ENCODE data around the gene SPSB2. TPM values are rescaled to one million over a fixed set of nuclear protein-coding genes. Genes with fewer than 3 reads are reported as not detected.
A peak's percentile ranks its signal among the peaks of the same experiment; 100 is the strongest.

The SPSB2 gene
- total RNA-seq, 1 donor from 2014 or later, result 14.5 TPM

- no peaks in the 10 kb centered on the region for H3K9me3 ChIP-seq
- H3K27me3 ChIP-seq, result peaks cover 7% of the 10 kb centered on the region
- H3K27ac ChIP-seq, result no peak overlapping the region
- peak; percentile 90 to 93 (median 91) for TF ChIP-seq CTCF (IDR thresholded peaks at IDR 0.05)
- H3K36me3 ChIP-seq, result no peaks in the 10 kb centered on the region
- H3K4me3 ChIP-seq, result peak overlapping the region in 1 of 2 donors; percentile 46
- intact Hi-C loops (cut with DNase I), result loop anchor here (1.0 to 5.0 kb wide), 5 partner anchors 47 to 218 kb away; partner anchors contain the start of genes CHD4, MLF2 and ZNF384
- peak; percentile 53 to 93 for DNase-seq (ENCODE audit: low spot score in 2 of 2)
- H3K4me1 ChIP-seq, result peaks cover 3 to 23% of the 10 kb centered on the region in 2 donors
Measured at GRCh38 chr12:6825398-6826124, 47.5 kb downstream of the SPSB2 start.

DNA sequence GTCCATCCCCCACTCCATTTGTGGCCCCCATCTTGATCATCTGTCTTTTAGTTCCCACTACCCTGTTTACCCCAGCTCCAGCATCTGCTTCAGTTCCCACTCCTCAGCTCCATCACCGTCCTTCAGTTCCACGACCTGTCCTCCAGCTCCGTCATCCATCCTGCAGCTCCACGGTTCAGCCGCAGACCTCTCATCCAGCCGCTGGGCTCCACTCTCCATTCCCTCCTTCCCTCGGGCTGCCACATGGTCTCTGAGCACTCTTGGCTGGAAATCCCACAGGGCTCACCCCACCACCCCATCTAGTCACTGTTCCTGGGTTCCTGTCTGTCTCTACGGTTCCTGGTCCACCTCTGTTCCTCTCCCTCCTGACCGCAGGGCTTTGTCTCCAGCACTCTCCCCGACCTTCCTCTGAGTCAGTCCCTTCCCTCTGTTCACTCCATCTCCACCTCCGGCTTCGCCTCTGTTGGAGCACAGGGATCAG, 48.2 kb downstream of the SPSB2 start:
- H3K4me3 ChIP-seq, result peak overlapping the region in 1 of 2 donors; percentile 46

GRCh38 chr12:6824085-6824775, 48.9 kb downstream of the SPSB2 start:
- H3K27me3 ChIP-seq, result peaks cover 7% of the 10 kb centered on the region
- H3K27ac ChIP-seq, result no peak overlapping the region
- no peaks in the 10 kb centered on the region for H3K9me3 ChIP-seq
- no peak for TF ChIP-seq CTCF (IDR thresholded peaks at IDR 0.05)
- H3K4me1 ChIP-seq, result peaks cover 3 to 23% of the 10 kb centered on the region in 2 donors
- DNase-seq (ENCODE audit: low spot score in 2 of 2), result no peak
- no peaks in the 10 kb centered on the region for H3K36me3 ChIP-seq
- H3K4me3 ChIP-seq, result no peak overlapping the region
- intact Hi-C loops (cut with DNase I), result loop anchor here (2.0 kb wide), 1 partner anchor 45 kb away; no protein-coding TSS in a partner anchor

More for the DNA sequence above, 48.2 kb downstream of the SPSB2 start:
- peaks cover 3 to 23% of the 10 kb centered on the region in 2 donors for H3K4me1 ChIP-seq
- TF ChIP-seq CTCF (IDR thresholded peaks at IDR 0.05), result no peak
- H3K27ac ChIP-seq, result no peak overlapping the region
- H3K36me3 ChIP-seq, result no peaks in the 10 kb centered on the region
- H3K27me3 ChIP-seq, result peaks cover 7% of the 10 kb centered on the region
- intact Hi-C loops (cut with DNase I), result loop anchor here (1.0 to 5.0 kb wide), 5 partner anchors 46 to 218 kb away; partner anchors contain the start of genes CHD4, MLF2 and ZNF384
- H3K9me3 ChIP-seq, result no peaks in the 10 kb centered on the region
- no peak for DNase-seq (ENCODE audit: low spot score in 2 of 2)

DNA sequence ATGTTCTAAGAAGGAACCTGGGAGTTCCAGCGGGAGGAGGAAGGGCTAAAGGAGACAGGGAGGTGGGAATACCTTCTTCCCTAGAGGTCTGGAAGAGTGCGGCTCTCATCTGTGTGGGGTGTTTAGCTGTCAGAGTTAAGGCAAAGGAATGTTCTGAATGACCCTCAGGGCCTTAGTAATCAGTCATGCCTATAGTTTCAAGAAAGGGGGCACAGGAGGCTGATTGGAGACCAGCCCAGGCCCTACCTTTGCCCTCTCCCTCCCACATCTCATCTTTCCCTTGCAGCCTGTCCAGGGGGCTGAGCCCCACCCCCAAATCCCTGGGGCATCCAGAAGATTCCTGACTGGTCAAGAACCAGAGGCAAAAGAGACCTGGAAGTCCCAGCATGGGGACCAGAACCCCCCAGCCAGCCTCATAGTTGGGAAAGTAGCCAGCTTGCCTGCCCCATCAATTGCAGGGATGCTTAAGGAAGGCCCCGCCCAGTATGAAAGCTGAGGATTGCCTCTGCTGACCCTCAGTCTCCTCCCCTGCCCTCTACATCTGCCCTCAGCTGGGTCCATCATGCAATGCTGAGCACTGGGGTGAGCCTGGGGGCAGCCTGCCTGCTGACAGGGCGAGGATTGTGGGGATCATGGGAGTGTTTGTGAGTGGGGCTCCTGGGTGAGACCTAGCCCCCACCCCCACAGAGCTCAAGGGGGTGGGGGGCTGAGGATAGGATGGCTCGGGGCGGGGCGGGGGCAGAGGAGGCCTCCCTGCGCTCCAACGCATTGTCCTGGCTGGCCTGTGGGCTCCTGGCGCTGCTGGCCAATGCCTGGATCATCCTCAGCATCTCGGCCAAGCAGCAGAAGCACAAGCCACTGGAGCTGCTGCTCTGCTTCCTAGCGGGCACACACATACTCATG, 49.7 kb downstream of the SPSB2 start:
- H3K36me3 ChIP-seq, result no peaks in the 10 kb centered on the region
- no peak overlapping the region for H3K4me3 ChIP-seq
- DNase-seq (ENCODE audit: low spot score in 2 of 2), result no peak
- H3K27ac ChIP-seq, result no peak overlapping the region
- H3K9me3 ChIP-seq, result no peaks in the 10 kb centered on the region
- intact Hi-C loops (cut with DNase I), result loop anchor here (2.0 kb wide), 1 partner anchor 45 kb away; no protein-coding TSS in a partner anchor
- no peak for TF ChIP-seq CTCF (IDR thresholded peaks at IDR 0.05)
- H3K27me3 ChIP-seq, result peaks cover 7% of the 10 kb centered on the region
- peaks cover 3 to 23% of the 10 kb centered on the region in 2 donors for H3K4me1 ChIP-seq

Data from ascending aorta (tissue), 2 donors.